H1 (cell line): Measurements from ENCODE around the gene CHAC1. TPM values are rescaled to one million over a fixed set of nuclear protein-coding genes. Genes with fewer than 3 reads are reported as not detected.

Source experiments
- JUND ChIP-seq: IDR thresholded peaks from 2 replicates; pipeline ENCODE4 v1.6.1; 2011; ENCODE audit warnings: mild to moderate bottlenecking, improper control_type of control experiment, low read length
- KDM1A ChIP-seq: fragments of 200-600, 300-600 bp; sonication (generic); IDR thresholded peaks from 2 replicates; pipeline ENCODE4 v1.7.1; 2016; ENCODE audit warnings: mild to moderate bottlenecking, low read length, borderline replicate concordance
- POU5F1 ChIP-seq: IDR thresholded peaks from 2 replicates; pipeline ENCODE4 v1.6.1; 2011; ENCODE audit warnings: low read depth, mild to moderate bottlenecking, low read length, moderate library complexity
- polyA plus RNA-seq, 7 experiments: library from polyadenylated mRNA; depleted of rRNA in 3 of 7; stranded (reverse) in 5 of 7; unstranded in 2 of 7; fragments of >200 nt in 5 of 7; fragments of 200-250 nt in 2 of 7; gene quantifications; 1 replicate in 5 of 7; 2 replicates in 1 of 7; 4 replicates in 1 of 7; pipeline versions ENCODE4 v1.2.1 to v1.2.3, GENCODE V29; 2011 to 2013; ENCODE audit warnings: missing spikeins in 2 of 7, mixed read lengths in 2 of 7
- total RNA-seq: library from RNA; stranded (reverse); fragmentation: NEBNext Ultra II Directional; extraction: Animal tissue kit (Norgen Biotek cat#: 25700); gene quantifications from 2 replicates; pipeline ENCODE4 v1.2.1, GENCODE V29; 2021

CHAC1 gene
- total and polyA plus RNA-seq, 2 of the 8 experiments (the other 6 are each of a cell fraction or from before 2014, with no cell fraction given), result 34.3 to 159 TPM

DNA sequence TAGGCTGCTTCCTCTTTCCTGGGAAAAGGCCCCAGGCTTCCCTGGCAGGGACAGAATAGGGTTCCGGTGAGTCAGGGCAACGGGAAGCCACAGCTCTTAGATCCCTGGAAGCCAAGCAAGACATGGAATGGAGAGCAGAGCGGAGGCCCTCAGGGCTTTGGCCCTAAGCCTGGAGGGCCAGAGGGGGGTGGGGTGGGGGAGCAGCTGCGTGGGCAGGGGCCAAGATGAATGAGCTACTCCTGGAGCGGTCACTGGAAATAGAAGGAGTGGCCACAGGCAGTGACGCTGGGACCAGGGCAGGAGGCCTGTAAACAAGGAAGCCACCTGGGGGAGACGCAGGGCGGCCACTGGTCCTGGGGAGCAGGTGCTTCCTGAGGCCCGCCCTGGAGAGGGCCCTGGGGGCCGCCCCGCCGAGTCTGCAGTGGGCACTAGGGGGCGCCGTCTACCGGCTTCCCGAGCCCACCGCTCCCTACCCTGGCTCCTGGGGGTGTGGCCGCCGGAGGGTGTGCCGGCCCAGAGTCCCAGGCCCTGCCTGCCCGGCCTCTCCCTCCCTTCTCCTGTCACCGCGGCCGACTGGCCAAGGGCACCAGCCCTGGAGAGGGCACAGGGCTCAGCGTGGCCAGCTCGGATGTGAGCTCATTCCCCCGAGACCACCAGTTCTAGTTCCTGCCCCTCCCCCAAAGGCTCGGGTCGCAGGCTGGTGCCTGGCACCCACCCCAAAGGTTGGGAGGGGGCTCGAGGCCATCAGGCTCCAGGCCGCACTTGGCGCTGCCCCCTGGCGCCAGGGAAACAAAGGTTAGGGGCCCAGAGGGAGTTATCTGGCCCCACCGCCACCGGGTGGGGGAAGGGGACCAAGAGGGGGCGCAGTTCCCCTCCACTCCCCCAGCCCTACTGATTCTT lies 46.9 kb upstream of the CHAC1 start (continued):
- TF ChIP-seq POU5F1 (no peak), JUND (no peak), KDM1A (0 out of 2 replicates have a peak, but pooled peaks have one; percentile 11)
